ENCODE measurements around the gene TMPRSS2. TPM values are rescaled to one million over a fixed set of nuclear protein-coding genes. Genes with fewer than 3 reads are reported as not detected.
A peak's percentile ranks its signal among the peaks of the same experiment; 100 is the strongest.

TMPRSS2 gene
- polyA plus RNA-seq, 1 donor, result 149 TPM

DNA sequence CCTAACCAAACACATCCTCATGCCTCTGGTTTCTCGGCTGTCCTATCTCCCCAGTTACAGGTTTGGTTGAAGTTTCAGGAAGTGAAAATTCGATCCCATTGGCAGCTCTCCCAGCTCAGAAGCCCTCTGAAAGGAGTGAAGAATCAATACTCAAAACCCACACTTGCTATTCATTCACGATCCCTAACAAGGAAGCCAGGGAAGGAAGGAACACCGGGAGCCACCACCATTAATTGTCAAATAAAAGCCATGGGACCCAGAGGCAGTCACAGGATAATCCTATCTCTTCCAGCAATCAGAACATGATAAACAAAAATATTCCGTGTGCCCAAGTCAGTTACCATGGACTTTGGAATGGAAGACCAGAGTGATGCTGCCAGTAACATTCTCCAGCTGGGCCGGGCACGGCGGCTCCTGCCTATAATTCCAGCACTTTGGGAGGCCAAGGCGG lies 7.0 kb downstream of the TMPRSS2 start:
- DNase-seq, result peak; percentile 52 to 84
- WGBS (ENCODE audit: insufficient coverage, low lambda C conversion rate), result no CpG with 5 or more reads among the region's 9 CpGs
- Histone ChIP-seq H3K4me1 (ENCODE audit: control insufficient read depth, insufficient read depth, low read length) (peaks cover 80% of the 10 kb centered on the region), H3K9me3 (ENCODE audit: control insufficient read depth, low read depth, low read length) (no peaks in the 10 kb centered on the region), H3K4me3 (ENCODE audit: low read length) (no peak overlapping the region), H3K36me3 (ENCODE audit: control insufficient read depth, insufficient read depth, low read length) (peaks cover 17% of the 10 kb centered on the region), H3K27me3 (ENCODE audit: control insufficient read depth, insufficient read depth, low read length) (peaks cover 2% of the 10 kb centered on the region), H3K27ac (ENCODE audit: low read length) (peak overlapping the region; percentile 86)

- peaks cover 14% of the 10 kb centered on the region for H3K36me3 ChIP-seq (ENCODE audit: control insufficient read depth, insufficient read depth, low read length)
- no CpG with 5 or more reads among the region's 6 CpGs for WGBS (ENCODE audit: insufficient coverage, low lambda C conversion rate)
- DNase-seq, result peak in 1 of 2 donors; percentile 63
- H3K9me3 ChIP-seq (ENCODE audit: control insufficient read depth, low read depth, low read length), result no peaks in the 10 kb centered on the region
- H3K4me3 ChIP-seq (ENCODE audit: low read length), result no peak overlapping the region
- H3K27ac ChIP-seq (ENCODE audit: low read length), result peak overlapping the region; percentile 86
- no peaks in the 10 kb centered on the region for H3K27me3 ChIP-seq (ENCODE audit: control insufficient read depth, insufficient read depth, low read length)
- H3K4me1 ChIP-seq (ENCODE audit: control insufficient read depth, insufficient read depth, low read length), result peaks cover 76% of the 10 kb centered on the region
These were observed 7.6 kb downstream of the TMPRSS2 start for GRCh38 chr21:41500363-41500762.

DNA sequence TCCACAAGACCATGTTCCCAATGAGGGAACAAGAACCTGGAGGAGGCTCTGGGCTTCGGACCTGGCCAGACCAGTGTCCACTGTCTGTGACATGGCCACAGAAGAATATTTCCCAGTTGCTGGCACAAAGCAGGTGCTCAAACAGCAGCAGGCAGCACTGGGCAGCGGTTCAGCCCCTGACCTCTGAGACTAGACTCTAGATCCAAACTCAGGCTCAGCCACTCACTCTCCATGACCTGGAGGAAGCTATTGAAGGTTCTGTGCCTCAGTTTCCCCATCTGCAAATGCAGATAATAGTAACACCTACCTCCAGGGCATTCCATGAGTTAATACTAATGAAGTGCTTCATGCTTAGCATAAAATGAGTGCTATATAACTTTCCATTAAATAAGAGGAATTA lies 8.0 kb downstream of the TMPRSS2 start:
- no CpG with 5 or more reads among the region's 2 CpGs for WGBS (ENCODE audit: insufficient coverage, low lambda C conversion rate)
- peaks cover 13% of the 10 kb centered on the region for H3K36me3 ChIP-seq (ENCODE audit: control insufficient read depth, insufficient read depth, low read length)
- DNase-seq, result no peak
- H3K9me3 ChIP-seq (ENCODE audit: control insufficient read depth, low read depth, low read length), result no peaks in the 10 kb centered on the region
- H3K27me3 ChIP-seq (ENCODE audit: control insufficient read depth, insufficient read depth, low read length), result no peaks in the 10 kb centered on the region
- H3K27ac ChIP-seq (ENCODE audit: low read length), result peak overlapping the region; percentile 86
- peaks cover 74% of the 10 kb centered on the region for H3K4me1 ChIP-seq (ENCODE audit: control insufficient read depth, insufficient read depth, low read length)
- no peak overlapping the region for H3K4me3 ChIP-seq (ENCODE audit: low read length)

- H3K27ac ChIP-seq (ENCODE audit: low read length), result peak overlapping the region; percentile 86
- H3K4me3 ChIP-seq (ENCODE audit: low read length), result no peak overlapping the region
- H3K36me3 ChIP-seq (ENCODE audit: control insufficient read depth, insufficient read depth, low read length), result peaks cover 22% of the 10 kb centered on the region
- no peaks in the 10 kb centered on the region for H3K9me3 ChIP-seq (ENCODE audit: control insufficient read depth, low read depth, low read length)
- peak in 1 of 2 donors; percentile 57 for DNase-seq
- no CpG with 5 or more reads among the region's 8 CpGs for WGBS (ENCODE audit: insufficient coverage, low lambda C conversion rate)
- H3K27me3 ChIP-seq (ENCODE audit: control insufficient read depth, insufficient read depth, low read length), result no peaks in the 10 kb centered on the region
- peaks cover 53% of the 10 kb centered on the region for H3K4me1 ChIP-seq (ENCODE audit: control insufficient read depth, insufficient read depth, low read length)
These were observed 10.2 kb downstream of the TMPRSS2 start for GRCh38 chr21:41497788-41498187.

DNA sequence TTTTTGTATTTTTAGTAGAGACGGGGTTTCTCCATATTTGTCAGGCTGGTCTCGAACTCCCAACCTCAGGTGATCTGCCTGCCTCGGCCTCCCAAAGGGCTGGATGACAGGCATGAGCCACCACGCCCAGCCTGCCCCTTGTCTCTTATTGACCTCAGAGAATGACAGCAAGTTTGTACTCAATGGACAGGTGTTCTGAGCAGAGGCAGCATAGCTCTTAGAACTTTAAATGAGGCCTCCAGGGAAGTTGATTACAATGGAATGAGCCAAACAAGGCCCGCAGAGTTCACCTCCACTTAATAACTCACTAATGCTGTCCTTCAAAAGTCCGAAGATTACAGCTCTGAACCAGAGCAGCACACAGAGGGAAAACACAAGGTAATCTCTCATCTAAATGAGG lies 10.9 kb downstream of the TMPRSS2 start:
- Histone ChIP-seq H3K27ac (ENCODE audit: low read length) (peak overlapping the region; percentile 86), H3K27me3 (ENCODE audit: control insufficient read depth, insufficient read depth, low read length) (no peaks in the 10 kb centered on the region), H3K4me1 (ENCODE audit: control insufficient read depth, insufficient read depth, low read length) (peaks cover 46% of the 10 kb centered on the region), H3K4me3 (ENCODE audit: low read length) (no peak overlapping the region), H3K9me3 (ENCODE audit: control insufficient read depth, low read depth, low read length) (no peaks in the 10 kb centered on the region), H3K36me3 (ENCODE audit: control insufficient read depth, insufficient read depth, low read length) (peaks cover 21% of the 10 kb centered on the region)
- no CpG with 5 or more reads among the region's 6 CpGs for WGBS (ENCODE audit: insufficient coverage, low lambda C conversion rate)
- DNase-seq, result peak; percentile 86 to 90

GRCh38 chr21:41494242-41494641 lies 13.7 kb downstream of the TMPRSS2 start:
- DNase-seq, result no peak
- Histone ChIP-seq H3K4me3 (ENCODE audit: low read length) (no peak overlapping the region), H3K27me3 (ENCODE audit: control insufficient read depth, insufficient read depth, low read length) (no peaks in the 10 kb centered on the region), H3K36me3 (ENCODE audit: control insufficient read depth, insufficient read depth, low read length) (peaks cover 40% of the 10 kb centered on the region), H3K4me1 (ENCODE audit: control insufficient read depth, insufficient read depth, low read length) (peaks cover 24% of the 10 kb centered on the region), H3K27ac (ENCODE audit: low read length) (no peak overlapping the region), H3K9me3 (ENCODE audit: control insufficient read depth, low read depth, low read length) (no peaks in the 10 kb centered on the region)
- no CpG with 5 or more reads among the region's 16 CpGs for WGBS (ENCODE audit: insufficient coverage, low lambda C conversion rate)

- Histone ChIP-seq H3K4me1 (ENCODE audit: control insufficient read depth, insufficient read depth, low read length) (peaks cover 4% of the 10 kb centered on the region), H3K27ac (ENCODE audit: low read length) (no peak overlapping the region), H3K27me3 (ENCODE audit: control insufficient read depth, insufficient read depth, low read length) (no peaks in the 10 kb centered on the region), H3K36me3 (ENCODE audit: control insufficient read depth, insufficient read depth, low read length) (peaks cover 60% of the 10 kb centered on the region), H3K9me3 (ENCODE audit: control insufficient read depth, low read depth, low read length) (no peaks in the 10 kb centered on the region), H3K4me3 (ENCODE audit: low read length) (no peak overlapping the region)
- no peak for DNase-seq
- no CpG with 5 or more reads among the region's 6 CpGs for WGBS (ENCODE audit: insufficient coverage, low lambda C conversion rate)
These were observed 16.5 kb downstream of the TMPRSS2 start for GRCh38 chr21:41491412-41491811.

- WGBS (ENCODE audit: insufficient coverage, low lambda C conversion rate), result no CpG with 5 or more reads among the region's 4 CpGs
- Histone ChIP-seq H3K4me3 (ENCODE audit: low read length) (no peak overlapping the region), H3K27ac (ENCODE audit: low read length) (no peak overlapping the region), H3K36me3 (ENCODE audit: control insufficient read depth, insufficient read depth, low read length) (peaks cover 66% of the 10 kb centered on the region), H3K27me3 (ENCODE audit: control insufficient read depth, insufficient read depth, low read length) (no peaks in the 10 kb centered on the region), H3K9me3 (ENCODE audit: control insufficient read depth, low read depth, low read length) (no peaks in the 10 kb centered on the region), H3K4me1 (ENCODE audit: control insufficient read depth, insufficient read depth, low read length) (no peaks in the 10 kb centered on the region)
- DNase-seq, result no peak
These were observed 17.6 kb downstream of the TMPRSS2 start for GRCh38 chr21:41490330-41490729.

- no peaks in the 10 kb centered on the region for H3K27me3 ChIP-seq (ENCODE audit: control insufficient read depth, insufficient read depth, low read length)
- DNase-seq, result no peak
- H3K9me3 ChIP-seq (ENCODE audit: control insufficient read depth, low read depth, low read length), result no peaks in the 10 kb centered on the region
- no peaks in the 10 kb centered on the region for H3K4me1 ChIP-seq (ENCODE audit: control insufficient read depth, insufficient read depth, low read length)
- H3K36me3 ChIP-seq (ENCODE audit: control insufficient read depth, insufficient read depth, low read length), result peaks cover 74% of the 10 kb centered on the region
- WGBS (ENCODE audit: insufficient coverage, low lambda C conversion rate), result 100% methylated on average over 1 of the region's 7 CpGs
- no peak overlapping the region for H3K27ac ChIP-seq (ENCODE audit: low read length)
- no peak overlapping the region for H3K4me3 ChIP-seq (ENCODE audit: low read length)
These were observed 18.6 kb downstream of the TMPRSS2 start for GRCh38 chr21:41489329-41489728.

DNA sequence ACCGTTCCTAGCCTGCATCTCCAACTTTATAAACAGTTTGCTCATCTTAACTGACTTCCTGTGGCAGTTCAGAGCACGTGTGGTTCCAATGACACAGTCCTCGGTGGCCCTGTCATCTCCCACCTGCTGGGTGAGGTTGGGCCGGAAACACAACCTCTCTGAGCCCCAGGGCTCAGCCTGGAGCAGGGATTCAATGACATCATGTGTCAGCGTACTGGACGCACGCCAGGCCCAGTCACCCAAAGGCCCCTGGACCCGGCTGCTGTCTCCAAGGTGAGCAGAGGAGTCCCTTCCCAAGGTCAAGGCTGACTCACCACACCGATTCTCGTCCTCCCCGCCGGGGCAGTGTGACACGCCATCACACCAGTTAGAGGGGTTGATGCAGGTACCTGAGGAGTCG lies 19.9 kb downstream of the TMPRSS2 start:
- 100% methylated on average over 1 of the region's 14 CpGs for WGBS (ENCODE audit: insufficient coverage, low lambda C conversion rate)
- H3K4me1 ChIP-seq (ENCODE audit: control insufficient read depth, insufficient read depth, low read length), result no peaks in the 10 kb centered on the region
- no peak overlapping the region for H3K4me3 ChIP-seq (ENCODE audit: low read length)
- H3K27me3 ChIP-seq (ENCODE audit: control insufficient read depth, insufficient read depth, low read length), result no peaks in the 10 kb centered on the region
- H3K36me3 ChIP-seq (ENCODE audit: control insufficient read depth, insufficient read depth, low read length), result peaks cover 71% of the 10 kb centered on the region
- DNase-seq, result no peak
- no peaks in the 10 kb centered on the region for H3K9me3 ChIP-seq (ENCODE audit: control insufficient read depth, low read depth, low read length)
- H3K27ac ChIP-seq (ENCODE audit: low read length), result no peak overlapping the region

- Histone ChIP-seq H3K4me1 (ENCODE audit: control insufficient read depth, insufficient read depth, low read length) (no peaks in the 10 kb centered on the region), H3K9me3 (ENCODE audit: control insufficient read depth, low read depth, low read length) (no peaks in the 10 kb centered on the region), H3K27ac (ENCODE audit: low read length) (no peak overlapping the region), H3K36me3 (ENCODE audit: control insufficient read depth, insufficient read depth, low read length) (peaks cover 73% of the 10 kb centered on the region), H3K27me3 (ENCODE audit: control insufficient read depth, insufficient read depth, low read length) (no peaks in the 10 kb centered on the region), H3K4me3 (ENCODE audit: low read length) (no peak overlapping the region)
- no peak for DNase-seq
- WGBS (ENCODE audit: insufficient coverage, low lambda C conversion rate), result no CpG with 5 or more reads among the region's 6 CpGs
These were observed 20.9 kb downstream of the TMPRSS2 start for GRCh38 chr21:41487082-41487481.

All from large intestine (tissue), 3 donors.